Omental fat pad (tissue), 4 donors: Measurements from ENCODE around the gene APOLD1. TPM values are rescaled to one million over a fixed set of nuclear protein-coding genes. Genes with fewer than 3 reads are reported as not detected.
"Not testable (repeated sequence)": the region's sequence is repeated elsewhere in the genome, so short reads cannot be mapped to it uniquely, and the experiment has no call there.

Experiments used
- ATAC-seq: fragments of 150-250 bp; one replicate; pipeline ENCODE4 v1.9.1; 2016; ENCODE audit warnings: mild to moderate bottlenecking, moderate library complexity; ENCODE audit not compliant: low FRiP score
- DNase-seq: peaks from one replicate; pipeline ENCODE4 v3.0.0-alpha.2; 2019; ENCODE audit warnings: low spot score
- total RNA-seq, 4 donors: library from RNA; depleted of rRNA; stranded (reverse); fragments of >200 nt; gene quantifications; one replicate each; pipeline ENCODE4 v1.1.0, GENCODE V29; 2016
- TF ChIP-seq, protein P1 (sequence below), 3 donors: fragments of 450-650 bp; IDR thresholded peaks; one replicate each; pipeline ENCODE4 v1.5.1; 2016 to 2017; ENCODE audit warnings: antibody characterized with exemption in 3 of 3, mild to moderate bottlenecking in 3 of 3, moderate library complexity in 2 of 3

Gene APOLD1, protein sequence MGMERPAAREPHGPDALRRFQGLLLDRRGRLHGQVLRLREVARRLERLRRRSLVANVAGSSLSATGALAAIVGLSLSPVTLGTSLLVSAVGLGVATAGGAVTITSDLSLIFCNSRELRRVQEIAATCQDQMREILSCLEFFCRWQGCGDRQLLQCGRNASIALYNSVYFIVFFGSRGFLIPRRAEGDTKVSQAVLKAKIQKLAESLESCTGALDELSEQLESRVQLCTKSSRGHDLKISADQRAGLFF
- 100 to 1,000 TPM in 3 of 4 donors, 10 to 100 TPM in 1; 96.4 to 336 (median 119) TPM for total RNA-seq

- ATAC-seq (no peak), DNase-seq (no peak)
- TF ChIP-seq, protein P1, sequence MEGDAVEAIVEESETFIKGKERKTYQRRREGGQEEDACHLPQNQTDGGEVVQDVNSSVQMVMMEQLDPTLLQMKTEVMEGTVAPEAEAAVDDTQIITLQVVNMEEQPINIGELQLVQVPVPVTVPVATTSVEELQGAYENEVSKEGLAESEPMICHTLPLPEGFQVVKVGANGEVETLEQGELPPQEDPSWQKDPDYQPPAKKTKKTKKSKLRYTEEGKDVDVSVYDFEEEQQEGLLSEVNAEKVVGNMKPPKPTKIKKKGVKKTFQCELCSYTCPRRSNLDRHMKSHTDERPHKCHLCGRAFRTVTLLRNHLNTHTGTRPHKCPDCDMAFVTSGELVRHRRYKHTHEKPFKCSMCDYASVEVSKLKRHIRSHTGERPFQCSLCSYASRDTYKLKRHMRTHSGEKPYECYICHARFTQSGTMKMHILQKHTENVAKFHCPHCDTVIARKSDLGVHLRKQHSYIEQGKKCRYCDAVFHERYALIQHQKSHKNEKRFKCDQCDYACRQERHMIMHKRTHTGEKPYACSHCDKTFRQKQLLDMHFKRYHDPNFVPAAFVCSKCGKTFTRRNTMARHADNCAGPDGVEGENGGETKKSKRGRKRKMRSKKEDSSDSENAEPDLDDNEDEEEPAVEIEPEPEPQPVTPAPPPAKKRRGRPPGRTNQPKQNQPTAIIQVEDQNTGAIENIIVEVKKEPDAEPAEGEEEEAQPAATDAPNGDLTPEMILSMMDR (IDR thresholded peaks at IDR 0.05), result no peak
Measured at GRCh38 chr12:12784911-12785814, at the start of gene APOLD1. TSS of gene APOLD1 (plus strand) at chr12:12785659. CDS start at chr12:12785692, 33 bp downstream.

- DNase-seq, result no peak
- ATAC-seq, result peak; percentile 73
- TF ChIP-seq, protein P1 (IDR thresholded peaks at IDR 0.05), result no peak
Measured at GRCh38 chr12:12736759-12737676, 48.4 kb upstream of the APOLD1 start.

- ATAC-seq, DNase-seq: not testable (repeated sequence)
Measured at GRCh38 chr12:12738152-12738551, 47.3 kb upstream of the APOLD1 start.

DNA sequence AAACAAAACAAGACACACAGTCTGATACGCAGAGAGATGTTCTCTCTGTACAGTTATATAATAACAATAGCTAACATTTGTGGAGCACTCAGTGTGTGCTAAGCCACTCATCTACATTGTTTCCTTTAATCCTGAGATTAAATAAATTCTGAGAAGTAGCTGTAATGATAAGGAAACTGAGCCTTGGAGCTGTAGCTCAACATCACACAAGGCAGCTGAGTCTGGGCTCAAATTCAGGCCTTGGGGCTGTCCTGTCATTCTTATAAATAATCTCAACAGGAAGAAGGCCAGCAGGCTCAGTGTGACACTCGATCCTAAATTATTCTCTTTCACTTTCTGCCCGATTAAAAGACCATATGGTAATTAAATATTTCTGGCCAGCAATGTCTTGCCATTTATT is 43.8 kb upstream of the APOLD1 start:
- ATAC-seq, result no peak
- TF ChIP-seq, protein P1 (IDR thresholded peaks at IDR 0.05), result no peak

DNA sequence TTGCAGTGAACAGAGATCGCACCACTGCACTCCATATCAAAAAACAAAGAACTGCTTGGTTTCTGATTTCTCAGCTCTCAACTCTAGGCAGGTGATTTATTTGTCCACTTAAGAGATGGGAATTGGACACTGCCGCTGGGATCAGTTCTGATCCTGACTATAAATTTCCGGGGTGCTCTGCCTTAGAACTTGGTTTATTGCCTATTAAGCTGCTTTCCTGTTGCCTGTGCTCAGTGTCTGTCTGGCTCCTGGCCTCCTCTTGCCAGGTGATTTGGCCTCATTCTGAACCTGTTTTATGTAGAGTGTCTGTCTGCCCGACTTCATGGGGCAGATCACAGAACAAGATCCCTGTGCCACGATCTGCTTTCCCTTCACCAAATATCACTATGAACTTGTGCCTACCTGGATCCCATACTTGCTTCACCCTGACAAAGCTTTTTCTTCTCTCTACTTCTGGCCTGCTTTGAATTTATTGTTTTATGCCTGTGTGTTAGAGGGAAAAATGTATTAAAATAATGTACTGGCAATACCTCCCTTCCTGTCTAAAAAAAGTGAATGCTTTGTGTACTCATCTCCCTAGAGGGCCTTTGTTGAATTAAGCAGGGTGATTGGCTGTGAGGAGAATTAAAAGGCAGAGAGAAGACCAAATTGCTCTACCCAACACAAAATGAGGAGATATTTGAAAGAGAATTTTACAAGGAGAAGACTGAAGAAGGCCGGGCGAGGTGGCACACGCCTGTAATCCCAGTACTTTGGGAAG is 40.7 kb upstream of the APOLD1 start:
- TF ChIP-seq, protein P1 (IDR thresholded peaks at IDR 0.05), result no peak
- no peak for DNase-seq
- no peak for ATAC-seq

More for the DNA sequence above, 43.8 kb upstream of the APOLD1 start:
- no peak for DNase-seq

- ATAC-seq (no peak), DNase-seq (no peak)
- TF ChIP-seq, protein P1 (IDR thresholded peaks at IDR 0.05), result no peak
Measured at GRCh38 chr12:12745576-12746211, 39.8 kb upstream of the APOLD1 start.
